RPMI7951 (cell line): ENCODE data around the gene CARMIL1. TPM values are rescaled to one million over a fixed set of nuclear protein-coding genes. Genes with fewer than 3 reads are reported as not detected.
A peak's percentile ranks its signal among the peaks of the same experiment; 100 is the strongest.
"Not testable (repeated sequence)": the region's sequence is repeated elsewhere in the genome, so short reads cannot be mapped to it uniquely, and the experiment has no call there.

Experiments used
- DNase-seq: peaks from one replicate; pipeline ENCODE4 v3.0.0-alpha.2; 2012; ENCODE audit warnings: low read depth
- total RNA-seq: library from RNA; depleted of rRNA; stranded (reverse); fragments of >200 nt; shearing (Covaris generic); gene quantifications from 2 replicates; pipeline ENCODE4 v1.2.3, GENCODE V29; 2014

The CARMIL1 gene
- total RNA-seq, 1 experiment from 2014 or later = 9.5 TPM

DNA sequence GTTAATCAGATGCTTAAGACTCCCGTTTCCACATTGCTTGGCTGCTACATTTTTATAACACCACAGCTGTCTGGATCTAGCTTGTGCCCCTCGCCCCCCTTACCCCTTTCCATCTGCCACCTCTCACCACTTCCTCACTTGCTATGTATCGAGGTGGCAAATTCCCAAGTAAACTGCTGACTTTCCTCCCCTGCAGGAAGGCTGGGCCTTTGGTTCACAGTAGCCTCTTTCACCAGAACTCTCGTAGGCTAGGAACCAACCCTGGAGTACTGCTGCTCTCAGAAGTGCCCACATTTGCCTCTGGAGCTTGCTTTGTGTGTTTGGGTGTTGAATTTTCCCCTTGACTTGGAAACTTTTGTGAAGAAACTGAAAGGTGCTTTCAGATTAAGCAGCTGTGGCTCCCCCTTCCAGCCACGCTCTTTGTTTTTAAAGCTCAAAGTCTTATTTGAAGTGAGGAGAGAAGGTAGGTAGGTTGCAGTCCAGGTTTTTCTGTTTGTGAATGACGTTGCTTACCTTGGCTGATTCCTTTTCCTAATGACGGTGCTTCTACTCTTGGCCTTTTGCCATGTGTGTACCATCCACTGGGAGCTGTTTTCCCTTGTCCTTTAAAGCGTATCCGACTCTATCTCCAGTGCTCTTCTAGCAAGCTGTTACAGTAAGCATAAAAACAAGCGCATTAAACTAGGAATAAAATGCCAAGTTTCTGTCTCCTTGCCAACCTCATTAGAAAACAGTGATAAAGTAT lies 90.4 kb downstream of the CARMIL1 start:
- DNase-seq = peak; percentile 58

DNA sequence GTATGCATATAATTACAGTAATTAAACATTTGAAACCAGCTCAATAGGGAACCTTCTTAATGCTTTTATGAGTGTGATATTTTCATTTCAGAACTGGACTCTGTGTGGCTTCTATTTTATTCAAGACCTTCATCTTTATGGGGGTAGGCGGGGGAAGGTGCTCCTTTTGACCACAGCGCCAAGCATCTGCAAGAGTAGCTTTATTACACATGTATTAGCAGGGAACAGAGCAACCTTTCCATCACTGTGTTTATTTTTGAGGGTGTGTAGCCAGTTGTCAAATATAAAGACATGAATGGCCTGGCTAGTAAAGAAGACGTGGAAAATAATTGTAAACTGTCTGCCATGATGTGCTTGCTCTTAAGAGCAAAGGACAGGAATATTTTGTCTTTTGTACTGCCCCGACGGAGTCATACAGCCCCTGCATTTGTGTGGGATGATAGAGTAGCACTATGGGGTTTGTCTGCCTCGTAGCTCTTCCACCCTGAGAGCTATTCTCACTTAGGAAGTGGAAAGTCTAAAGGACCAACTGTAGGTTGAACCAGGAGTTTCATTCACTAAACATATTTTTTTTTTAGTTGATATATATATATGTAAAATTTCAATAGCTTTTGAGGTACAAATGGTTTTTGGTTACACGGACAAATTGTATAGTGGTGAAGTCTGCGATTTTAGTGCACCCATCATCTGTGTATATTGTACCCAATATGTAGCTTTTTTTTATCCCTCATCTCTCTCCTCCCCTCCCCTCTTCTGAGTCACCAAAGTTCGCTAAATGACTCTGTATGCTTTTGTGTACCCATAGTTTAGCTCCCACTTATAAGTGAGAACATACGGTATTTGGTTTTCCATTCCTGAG lies 91.2 kb downstream of the CARMIL1 start:
- peak; percentile 32 for DNase-seq

DNA sequence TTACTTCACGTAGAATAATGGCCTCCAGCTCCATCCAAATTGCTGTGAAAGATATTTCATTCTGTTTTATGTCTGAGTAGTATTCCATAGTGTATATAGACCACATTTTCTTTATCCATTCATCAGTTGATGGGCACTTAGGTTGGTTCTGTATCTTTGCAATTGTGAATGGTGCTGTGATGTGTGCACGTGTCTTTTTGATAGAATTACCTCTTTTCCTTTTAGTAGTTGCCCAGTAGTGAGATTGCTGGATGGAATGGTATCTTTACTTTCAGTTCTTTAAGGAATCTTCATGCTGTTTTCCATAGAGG lies 91.8 kb downstream of the CARMIL1 start:
- DNase-seq = no peak

DNA sequence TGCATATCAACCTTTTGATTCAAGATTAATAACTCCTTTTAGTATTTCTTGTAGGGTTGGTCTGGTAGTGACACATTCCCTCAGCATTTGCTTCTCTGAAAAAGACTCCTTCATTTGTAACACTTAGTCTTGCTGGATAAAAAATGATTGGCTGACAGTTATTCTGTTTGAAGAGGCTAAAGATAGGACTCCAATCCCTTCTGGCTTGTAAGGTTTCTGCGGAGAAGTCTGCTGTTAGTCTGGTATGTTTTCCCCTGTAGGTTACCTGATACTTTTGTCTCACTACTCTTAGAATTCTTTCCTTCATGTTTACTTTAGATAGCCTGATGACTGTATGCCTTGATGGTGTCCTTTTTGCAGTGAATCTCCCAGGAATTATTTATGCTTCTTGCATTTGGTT lies 96.0 kb downstream of the CARMIL1 start:
- DNase-seq = no peak

DNA sequence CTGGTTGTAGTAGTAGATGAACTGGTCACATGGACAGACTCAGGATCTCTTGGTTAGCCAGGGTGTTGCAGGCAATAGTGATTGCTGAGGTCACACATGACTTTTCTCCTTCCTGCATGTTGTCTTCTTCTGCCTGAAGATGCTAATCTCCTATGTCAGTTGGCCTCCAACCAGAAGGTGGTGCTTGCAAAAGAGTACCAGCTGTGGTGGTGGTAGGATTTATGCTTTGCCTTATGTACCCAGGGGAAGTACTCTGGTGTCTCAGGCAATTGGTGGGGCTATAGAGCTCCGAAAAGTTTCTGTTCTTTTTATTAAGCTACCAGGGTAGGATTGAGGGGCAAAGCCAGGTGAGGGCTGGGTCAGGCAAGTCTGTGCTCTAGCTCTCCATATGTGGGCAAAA lies 98.5 kb downstream of the CARMIL1 start:
- DNase-seq = no peak

DNA sequence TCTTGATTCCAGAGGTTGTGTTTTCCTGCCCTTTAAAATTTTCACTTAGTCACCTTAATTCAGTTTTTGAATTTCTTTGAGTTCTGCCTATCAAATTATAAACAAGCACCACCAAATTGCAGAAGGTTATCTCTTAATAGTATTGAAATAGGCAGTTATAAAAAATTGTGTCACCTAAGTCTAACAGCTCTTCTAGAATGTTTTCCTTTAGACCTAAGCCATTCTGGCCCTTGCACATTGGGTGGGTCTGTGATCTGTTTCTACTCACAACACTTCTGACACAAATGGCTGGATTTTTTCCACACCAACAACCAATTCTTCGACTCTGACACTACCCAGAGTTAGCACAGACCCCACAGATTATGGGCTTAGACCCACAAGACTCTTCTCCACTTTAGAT lies 101.9 kb downstream of the CARMIL1 start:
- DNase-seq = no peak

DNA sequence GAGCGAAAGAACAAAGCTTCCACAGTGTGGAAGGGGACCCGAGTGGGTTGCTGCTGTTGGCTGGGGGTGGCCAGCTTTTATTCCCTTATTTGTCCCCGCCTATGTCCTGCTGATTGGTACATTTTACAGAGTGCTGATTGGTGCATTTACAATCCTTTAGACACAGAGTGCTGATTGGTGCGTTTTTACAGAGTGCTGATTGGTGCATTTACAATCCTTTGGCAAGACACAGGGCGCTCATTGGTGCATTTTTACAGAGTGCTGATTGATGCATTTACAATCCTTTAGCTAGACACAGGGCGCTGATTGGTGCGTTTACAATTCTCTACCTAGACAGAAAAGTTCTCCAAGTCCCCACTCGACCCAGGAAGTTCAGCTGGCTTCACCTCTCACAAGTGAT lies 103.3 kb downstream of the CARMIL1 start:
- DNase-seq = not testable (repeated sequence)

DNA sequence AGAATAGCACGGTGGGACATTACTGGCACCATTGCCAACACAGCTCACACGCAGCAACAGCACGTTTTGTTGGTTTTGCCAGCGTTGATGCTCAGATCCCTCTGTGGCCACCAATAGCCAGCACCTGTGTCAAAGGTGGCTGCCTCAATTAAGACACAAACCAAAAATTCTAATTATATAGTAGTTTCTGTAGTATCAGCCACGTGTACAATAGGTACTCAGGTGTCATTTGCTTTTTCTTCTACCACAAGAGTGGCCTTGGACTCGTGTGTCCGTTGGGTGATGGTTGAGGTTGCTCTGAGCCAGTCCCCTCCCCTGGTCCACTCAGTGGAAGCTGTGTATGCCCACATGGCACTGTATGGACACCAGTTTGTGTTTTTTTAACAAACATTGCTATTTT lies 105.1 kb downstream of the CARMIL1 start:
- DNase-seq = no peak

DNA sequence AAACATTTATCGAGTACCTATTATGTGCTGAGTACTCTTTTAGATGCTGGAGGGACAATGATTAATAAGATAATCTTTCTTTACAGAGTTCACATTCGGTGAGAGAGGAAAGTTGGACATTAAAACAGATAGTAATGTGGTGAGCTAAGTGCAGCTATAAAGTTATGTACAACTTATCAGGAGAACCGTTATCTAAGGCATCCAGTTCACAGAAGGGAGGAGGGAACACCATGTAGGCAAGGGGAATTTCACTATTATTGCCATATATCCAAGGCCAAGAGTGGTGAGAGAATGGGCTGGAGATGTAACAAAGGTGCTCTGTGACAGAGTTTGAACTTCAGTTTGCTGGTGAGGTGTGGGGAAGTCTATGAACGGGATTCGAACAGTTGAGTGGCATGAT lies 105.8 kb downstream of the CARMIL1 start:
- DNase-seq = no peak

DNA sequence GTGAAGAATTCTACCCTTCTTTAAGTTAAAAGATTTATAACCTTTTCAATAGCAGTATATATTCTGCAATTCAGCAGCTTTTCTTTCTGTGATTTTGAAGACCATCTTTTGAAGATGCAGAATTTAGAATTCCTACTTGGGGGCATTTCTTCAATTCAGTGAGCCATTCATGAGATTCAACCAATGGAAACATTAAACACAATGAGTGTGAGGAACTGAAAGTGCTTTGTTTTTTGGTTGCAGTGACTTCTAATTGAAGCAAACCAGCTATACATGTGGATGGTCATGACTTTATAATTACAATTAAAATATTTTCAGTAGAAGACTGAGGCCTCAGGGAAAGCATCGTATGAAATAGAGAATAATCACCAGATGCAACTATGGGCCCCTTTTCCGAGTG lies 108.3 kb downstream of the CARMIL1 start:
- no peak for DNase-seq

DNA sequence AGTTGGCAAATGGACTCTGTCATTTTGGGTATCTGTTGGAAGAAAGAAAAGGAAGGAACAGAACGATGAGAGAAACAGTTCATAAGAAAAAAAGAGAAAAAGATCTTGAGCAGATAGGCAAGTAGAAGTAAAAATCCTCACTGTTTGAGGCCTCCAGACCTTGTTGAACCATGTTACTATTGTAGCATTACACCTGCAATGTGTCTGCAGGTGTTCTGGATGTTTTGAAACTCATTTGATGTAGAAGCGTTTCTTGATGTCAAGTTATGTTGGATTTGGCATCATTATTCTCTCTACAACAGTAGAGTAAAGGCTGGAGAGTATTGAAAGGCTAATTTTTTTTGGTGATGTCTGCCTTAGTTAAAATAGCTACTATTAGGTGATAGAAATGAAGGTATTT lies 108.7 kb downstream of the CARMIL1 start:
- no peak for DNase-seq

DNA sequence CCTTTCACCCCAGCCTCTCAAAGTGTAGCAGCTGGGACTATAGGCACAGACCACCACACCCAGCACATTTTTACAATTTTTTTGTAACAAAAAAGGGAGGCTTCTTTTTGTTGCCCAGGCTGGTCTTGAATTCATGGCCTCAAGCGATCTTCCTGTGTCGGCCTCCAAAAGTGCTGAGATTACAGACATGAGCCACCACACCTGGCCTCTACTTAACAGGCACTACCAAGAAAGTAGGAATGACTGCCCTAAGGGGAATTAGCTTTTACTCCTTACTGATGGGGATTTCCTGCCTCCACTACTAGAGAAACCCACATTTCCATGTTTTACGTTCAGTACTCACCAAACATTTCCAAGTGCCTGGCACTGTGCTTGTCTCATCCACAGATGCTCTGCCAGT lies 109.6 kb downstream of the CARMIL1 start:
- DNase-seq = peak; percentile 13

DNA sequence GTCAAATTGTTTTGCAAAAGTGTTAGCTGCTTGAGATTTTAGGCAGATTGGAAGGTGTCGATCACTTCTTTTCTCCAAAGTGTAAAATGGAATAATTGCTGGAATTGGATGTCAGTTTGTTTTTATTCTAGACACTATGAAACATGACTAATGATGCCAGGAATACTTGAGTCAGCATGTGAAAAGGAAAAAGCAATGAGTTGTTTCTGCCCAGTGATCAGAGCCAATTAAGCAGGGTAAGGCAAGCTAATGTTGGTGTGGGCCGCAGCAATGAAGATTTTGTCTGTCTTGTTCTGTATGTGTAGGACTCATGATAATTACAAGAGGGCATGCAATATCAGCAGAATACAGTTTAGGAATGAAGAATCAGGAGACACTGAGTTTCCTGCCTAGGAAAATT lies 110.3 kb downstream of the CARMIL1 start:
- peak; percentile 58 for DNase-seq

DNA sequence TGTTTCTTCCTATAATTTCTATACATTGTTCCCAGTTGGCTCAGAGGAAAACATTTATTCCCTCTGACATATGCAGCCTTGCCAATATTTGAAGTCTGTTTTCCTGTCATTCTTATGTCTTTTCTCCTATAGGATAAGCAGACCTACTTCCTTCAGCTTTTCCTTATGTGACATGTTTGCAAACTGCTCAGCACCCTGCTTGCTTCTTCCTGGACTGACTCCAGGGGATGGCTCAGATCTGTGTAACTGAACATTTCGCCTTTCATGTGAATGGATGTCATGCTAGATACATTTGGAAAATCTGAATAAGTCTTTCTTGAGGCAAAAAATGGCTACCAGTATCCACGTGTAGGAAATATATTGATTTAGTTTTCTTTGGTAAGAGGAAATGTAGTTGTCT lies 113.2 kb downstream of the CARMIL1 start:
- peak; percentile 13 for DNase-seq

DNA sequence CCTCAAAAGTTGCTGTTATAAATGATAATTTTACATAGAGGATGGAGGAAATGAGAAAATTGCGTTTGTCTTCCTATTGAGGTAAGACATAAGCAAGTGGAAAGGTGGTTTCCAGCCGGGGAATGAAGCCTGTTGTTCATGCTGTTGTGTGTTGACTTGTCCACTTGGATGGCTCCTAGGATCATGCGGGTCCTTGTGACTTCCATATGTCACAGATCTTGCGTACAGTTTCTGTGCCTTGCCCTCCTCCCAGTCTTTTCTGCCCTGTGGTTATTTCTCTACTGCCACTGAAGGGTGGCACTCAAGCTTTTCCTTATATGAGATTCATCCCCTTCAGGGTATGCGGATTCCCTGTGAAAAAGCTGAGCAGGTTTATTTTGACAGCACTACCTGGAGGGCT lies 116.6 kb downstream of the CARMIL1 start:
- no peak for DNase-seq

DNA sequence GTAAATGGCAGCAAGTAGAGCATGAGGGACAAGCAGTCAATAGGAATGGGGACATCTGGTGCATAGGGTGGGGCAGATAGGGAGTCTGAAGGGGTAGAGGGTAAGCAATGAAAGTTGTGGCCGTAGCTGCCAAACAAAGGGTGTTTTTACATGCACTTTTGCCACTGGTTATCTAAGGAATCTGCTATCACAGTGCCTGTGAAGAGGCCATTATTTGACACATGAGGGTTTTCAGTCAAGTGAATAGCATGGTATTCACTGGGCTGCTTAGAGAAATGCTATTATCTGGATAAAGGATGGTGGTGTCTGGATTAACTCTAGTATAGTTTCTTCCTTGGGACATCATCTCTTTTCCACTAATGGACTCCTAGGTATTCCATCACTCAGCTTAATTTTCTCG lies 118.2 kb downstream of the CARMIL1 start:
- DNase-seq = no peak

DNA sequence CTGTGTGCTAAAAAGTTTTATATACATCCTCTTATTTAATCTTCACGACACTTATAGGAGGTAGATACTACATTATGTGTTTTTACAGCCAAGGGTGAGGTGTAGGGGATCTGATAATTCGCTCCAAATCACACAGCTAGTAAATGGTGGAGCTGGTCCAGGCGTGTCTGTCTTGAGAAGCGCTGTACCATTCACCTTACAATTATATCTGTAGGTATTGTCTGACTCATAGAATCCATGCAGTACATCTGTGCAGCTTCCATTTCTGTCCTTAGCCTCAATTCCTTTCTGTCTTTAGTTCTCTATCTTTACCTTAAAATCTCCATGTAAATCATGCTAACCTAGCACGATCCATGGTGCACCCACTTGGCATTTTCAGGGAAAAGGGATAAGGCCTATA lies 120.7 kb downstream of the CARMIL1 start:
- no peak for DNase-seq

DNA sequence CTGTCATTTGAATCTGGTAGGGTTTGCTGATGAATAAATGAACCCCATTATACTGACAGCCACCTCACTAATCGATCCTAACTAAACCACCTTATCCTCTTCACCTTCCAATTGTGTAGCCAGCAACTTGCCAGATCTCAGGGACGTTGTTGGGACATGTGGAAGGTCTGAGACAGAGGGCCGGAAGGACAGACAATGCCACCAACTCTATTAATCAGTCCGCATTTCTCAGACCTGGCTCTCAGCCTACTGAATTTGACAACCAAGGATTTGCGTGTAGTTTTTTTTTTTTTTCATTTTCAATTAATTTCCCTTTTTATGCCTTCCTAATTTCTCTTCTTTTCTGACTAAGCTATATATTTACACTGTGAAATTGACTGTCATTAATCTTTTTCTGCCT lies 122.5 kb downstream of the CARMIL1 start:
- no peak for DNase-seq

DNA sequence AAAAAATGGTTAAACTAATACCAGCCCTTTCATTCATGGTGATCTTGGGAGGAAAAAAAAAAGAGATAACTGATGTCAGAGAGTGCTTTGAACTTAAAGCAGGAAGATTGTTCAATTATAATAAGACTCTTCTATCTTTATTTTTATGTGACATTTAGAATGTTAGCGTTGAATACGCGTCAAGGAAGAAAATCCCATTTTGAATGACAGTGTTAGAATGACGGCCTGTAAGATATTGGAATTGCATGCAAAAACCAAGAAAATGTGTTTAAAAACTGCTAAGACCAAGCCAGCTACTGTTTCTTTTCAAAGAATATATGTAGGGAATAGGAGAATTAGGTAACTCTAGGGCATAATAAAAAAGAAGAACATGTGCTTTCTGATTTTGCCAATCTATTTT lies 123.0 kb downstream of the CARMIL1 start:
- DNase-seq = no peak

DNA sequence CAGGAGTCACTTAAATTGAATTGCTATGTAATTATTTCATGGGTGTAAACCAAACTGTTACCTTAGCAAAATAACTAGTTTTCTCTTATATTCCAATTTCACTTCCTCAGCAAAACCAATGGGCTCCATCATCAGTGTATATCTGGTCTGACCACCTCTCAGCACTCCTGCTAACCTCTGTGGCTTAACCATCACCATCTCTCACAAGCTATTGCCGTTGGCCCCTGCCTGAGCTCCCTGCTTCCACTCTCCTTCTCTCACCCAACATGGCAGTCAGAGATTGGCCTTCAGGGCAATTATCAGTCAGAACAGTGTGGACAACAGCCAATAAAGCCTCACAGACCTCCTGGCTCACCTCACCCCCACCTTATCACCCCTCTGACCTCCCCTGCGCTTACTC lies 124.0 kb downstream of the CARMIL1 start:
- no peak for DNase-seq

DNA sequence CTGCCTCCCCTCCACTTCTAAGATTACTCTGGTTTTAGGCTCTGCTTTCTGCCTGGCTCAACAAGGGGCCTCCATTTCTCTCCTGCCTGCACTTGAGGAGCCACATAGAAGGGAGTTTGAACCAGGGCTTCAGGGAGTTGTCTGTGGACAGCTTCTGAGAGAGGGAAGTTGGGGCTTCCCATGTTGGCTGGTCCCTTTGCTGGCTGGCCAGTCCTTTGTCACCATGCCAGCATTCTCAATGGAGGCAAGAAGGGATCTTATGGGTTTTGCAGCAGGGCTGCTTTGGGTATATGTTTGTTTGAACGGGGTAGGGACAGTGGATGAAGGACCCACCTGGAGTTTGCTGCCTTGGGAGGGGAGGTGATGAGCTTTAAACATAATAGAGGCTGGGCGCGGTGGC lies 124.9 kb downstream of the CARMIL1 start:
- DNase-seq = no peak

DNA sequence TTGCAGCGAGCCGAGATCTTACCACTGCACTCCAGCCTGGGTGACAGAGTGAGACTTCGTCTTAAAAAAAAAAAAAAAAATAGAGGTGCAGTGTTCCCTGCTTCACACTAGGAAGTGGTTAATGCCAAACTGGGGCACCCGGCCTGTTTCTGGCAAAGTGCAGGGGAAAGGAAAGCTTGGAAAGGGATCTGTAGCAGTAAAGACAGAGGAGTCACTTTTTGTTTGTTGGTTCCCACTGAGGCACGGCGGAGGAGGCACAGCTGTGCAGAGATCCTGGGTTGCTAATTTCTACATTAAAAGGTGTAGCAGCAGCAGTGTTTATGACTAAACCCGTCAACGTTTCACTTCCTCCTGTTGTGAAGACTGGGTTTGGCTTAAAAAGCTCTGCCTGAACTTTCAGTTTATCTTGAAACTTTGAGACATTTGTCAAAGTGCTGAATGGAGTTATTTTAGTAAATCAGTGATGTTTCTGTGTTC lies 125.6 kb downstream of the CARMIL1 start:
- no peak for DNase-seq

DNA sequence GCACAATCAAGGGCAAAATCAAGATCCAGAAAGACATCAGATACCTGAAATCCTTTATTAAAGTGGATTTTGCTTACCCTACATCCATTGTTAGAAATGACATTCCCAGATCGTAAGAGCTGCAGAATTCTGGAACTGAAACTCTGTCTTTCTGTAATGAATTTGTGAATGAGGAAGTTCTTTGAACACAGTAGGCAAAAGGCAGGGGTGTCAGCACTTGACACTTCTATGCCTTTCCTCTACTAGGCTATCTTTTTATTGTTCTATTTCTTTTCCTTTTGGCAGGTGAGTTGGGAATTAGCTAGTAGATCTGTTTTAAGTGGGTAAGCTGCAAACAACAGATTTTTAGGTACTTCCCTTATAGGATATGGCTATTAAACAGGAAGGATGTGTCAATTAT lies 126.3 kb downstream of the CARMIL1 start:
- DNase-seq = no peak
